Stimulated activated CD4-positive, alpha-beta T cell treated with anti-CD3 and anti-CD28 coated beads, Interleukin-4, amount 100 ng/mL, for 1 hour (primary cell): ENCODE measurements around the gene EREG.

Experiments used
- DNase-seq: peaks from one replicate; pipeline ENCODE4 v3.0.0-alpha.2; 2020

Gene EREG

DNA sequence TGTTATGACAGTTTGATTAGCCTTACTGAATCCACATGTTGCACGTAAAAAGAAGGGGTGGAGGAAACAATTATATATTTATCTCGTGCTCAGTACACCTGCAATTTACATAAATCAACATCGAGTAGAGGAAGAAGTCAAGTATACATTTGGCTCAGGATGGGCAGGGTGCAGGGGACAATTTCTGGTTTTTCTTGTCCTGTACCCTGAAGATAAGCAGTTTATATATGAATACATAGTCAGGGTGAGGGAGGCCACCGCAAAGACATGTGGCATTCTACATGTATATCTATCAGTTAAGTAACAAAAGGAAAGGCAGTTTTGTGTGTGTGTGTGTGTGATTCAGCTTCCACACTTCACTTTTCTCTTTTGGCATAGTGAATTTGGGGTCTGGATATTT lies 11.1 kb upstream of the EREG start:
- DNase-seq: no peak

DNA sequence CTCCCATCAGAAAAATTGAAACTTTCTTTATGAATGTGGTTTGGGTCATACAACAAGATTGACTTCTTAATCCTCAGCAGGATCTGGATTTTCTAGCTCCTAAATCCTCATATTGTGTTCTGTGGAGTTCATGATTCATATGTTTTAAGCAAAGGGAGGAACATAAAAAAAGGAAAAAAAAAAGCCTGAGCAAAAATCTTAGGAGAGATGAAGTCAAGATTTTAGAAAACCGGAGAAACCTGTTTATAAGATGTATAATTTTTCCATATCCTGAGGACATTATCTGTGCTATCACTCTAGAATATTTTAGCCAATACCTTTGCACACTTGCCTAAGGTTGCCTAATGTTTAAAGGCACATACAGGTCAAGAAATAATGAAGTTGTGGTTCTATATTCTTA lies 7.0 kb upstream of the EREG start:
- no peak for DNase-seq

DNA sequence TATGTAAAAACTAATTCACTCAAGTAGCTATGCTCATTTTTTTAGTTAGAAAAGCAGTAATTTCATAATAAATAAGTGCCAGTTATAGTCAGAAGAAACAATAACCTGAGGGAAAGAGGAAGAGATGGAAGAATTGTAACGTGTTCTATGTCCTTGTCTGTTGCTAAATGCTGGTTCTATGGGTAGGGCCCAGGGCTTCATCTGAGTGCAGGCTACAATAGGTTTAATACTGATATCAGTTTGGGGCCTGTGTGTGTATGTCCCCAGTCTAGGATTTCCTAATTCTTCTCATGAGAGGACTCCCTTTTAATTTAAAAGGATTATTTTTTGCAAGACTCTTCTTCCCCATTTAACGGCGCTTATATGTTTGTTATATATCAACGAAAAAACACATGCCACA lies 3.3 kb upstream of the EREG start:
- no peak for DNase-seq

DNA sequence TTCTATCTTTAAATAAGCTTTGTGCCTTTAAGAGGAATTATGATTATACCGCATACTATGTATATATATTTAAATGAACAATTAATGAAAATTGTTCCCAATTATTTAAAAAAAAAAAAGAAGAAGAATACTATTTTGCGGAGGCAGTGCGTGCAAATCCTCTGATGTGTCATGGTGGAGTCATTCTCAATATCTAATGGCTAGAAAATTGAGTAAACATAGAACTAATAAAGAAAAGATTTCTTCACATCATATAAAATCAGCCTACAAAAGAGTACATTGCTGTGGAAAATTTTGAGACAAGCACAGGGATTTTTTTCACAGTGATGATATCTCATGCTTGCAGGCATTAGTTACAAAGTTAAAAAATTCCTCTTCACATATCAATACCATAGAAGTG lies 2.6 kb upstream of the EREG start:
- DNase-seq: no peak

GRCh38 chr4:74364256-74364651 lies 691 bp upstream of the EREG start:
- no peak for DNase-seq

DNA sequence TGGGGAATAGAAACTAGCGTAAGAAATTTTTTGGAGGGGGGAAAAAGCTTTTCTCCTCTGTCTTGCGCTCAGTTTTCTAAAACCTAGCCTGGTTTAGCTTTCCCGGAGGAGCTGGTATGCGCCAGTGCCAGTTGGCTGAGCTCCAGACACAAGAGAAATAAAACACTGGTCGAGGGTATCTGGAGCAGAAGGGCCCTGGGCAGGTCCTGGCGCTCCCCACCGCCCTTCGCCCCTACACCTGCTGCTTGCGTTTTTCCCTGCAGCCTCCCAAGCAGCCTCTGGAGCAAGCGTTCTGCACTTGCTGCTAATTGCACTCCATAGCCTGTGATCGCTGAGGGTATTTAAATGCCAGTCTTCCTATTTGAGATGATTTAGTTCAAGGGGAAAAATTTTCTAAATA lies 816 bp downstream of the EREG start:
- no peak for DNase-seq

DNA sequence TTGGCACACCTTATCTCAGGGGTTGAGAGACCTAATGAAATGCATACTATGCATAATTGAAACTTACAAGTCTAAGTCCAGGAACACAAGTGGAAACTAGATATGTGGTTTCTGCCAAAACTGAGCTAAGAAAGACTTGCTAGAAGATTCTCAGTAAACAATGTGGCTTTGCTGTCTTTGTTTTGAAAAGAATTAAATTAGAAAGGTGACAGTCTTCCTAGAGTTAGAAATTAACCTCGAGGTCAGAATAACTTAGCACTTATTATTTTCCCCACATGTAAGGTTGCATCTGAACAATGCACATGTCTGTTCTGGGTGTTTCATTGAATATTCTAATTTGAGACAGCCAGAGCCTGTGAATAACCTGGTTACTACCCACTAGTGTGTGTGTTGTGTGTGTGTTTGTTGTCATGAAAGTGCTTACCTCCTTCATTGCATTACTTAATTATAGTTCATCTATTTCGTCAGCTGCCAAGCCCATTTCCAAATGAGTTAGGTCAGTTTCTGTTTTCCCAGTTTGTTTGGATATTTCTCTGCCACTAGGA lies 1.5 kb downstream of the EREG start:
- DNase-seq: no peak

- DNase-seq: no peak
These were observed 2.8 kb downstream of the EREG start for GRCh38 chr4:74367656-74368290.

DNA sequence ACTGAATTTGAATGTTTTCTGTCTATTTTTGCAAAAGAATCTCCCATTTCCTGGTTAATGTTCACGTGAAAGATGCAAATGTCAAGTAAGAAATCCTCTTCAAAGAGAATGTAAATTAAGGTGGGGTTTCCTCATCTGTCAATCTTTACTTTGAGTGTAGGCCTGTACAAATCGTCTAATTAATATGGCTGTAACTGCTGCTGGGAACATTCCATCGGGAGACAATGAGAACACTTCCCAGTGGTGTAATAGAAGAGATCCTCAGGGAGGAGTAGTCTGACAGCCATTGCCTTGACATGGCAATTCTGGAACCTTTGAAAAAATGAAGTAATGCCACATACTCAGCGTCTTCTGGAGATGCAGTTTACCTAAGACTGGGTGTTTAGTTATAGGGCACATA lies 3.7 kb downstream of the EREG start:
- DNase-seq: no peak

- no peak for DNase-seq
These were observed 4.9 kb downstream of the EREG start for GRCh38 chr4:74369855-74370254.

GRCh38 chr4:74370912-74371311 lies 6.0 kb downstream of the EREG start:
- no peak for DNase-seq

GRCh38 chr4:74374128-74374527 lies 9.2 kb downstream of the EREG start:
- no peak for DNase-seq

- DNase-seq: no peak
These were observed 9.8 kb downstream of the EREG start for GRCh38 chr4:74374561-74375327.

DNA sequence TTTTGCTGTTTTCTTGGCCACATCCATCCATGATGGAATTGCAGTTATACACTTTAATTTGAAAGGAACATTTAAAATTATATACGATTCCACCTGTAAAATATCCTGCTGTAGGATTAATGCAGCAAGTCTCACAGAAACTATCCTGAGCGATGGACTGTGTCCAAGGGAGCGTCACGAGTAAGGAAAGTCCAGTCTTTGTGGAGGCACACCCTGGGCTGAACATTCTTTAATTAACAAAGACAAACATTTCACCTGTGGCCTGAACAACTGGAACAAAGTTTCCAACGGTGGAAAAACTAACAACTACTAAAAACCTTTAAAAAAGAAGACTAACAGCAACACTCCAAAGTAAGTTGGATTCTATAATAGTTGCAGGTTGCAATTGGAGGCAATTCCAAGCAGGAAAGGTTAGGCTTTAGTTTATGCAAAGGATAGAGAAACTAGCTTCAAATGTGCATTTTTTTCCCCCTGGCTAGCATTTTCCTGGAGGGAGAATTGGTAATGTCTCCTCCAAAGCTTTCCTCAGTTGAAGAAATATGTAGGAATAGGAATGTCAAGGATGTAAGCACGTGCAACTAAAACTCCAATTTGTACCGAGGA lies 11.0 kb downstream of the EREG start:
- DNase-seq: no peak

DNA sequence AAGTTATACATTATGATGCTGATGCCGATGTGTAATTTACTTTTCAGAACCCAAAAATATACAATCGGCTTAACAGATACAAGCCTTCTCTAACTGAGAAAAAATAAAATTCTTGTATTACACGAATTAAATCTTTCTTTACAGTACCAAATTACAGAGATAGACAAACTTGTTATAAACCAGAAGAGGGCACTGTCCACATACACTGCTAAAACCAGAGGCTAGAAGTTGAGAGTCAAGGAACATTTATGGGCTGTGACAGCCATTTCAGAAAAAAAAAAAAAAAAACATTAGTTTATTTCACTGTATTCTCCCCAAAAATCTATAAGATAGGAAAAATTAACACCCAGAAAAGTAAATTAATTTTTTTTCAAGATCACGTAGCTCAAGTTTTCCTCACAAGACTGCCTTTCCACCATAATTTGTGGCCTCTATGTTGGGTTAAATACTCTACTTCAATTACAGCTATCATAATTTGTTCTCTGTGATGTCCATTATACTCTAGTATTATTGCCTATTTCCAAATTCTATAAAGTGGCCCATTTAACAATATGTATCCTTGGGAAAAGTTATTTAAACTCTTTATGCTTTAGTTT lies 12.0 kb downstream of the EREG start:
- no peak for DNase-seq

DNA sequence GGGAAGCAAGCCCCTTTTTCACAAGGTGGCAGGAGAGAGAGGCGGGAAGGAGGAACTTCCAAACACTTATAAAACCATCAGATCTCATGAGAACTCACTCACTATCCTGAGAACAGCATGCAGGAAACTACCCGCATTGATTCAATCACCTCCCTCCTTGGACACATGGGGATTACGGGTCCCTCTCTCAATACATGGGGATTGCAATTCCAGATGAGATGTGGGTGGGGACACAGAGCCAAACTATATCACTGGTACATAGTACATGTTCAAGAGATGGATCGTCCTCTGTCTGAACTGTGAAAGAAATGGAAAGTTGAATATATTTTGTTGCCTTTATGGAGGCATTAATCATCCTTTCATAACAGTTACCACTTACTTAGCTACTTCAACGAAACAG lies 12.8 kb downstream of the EREG start:
- no peak for DNase-seq

DNA sequence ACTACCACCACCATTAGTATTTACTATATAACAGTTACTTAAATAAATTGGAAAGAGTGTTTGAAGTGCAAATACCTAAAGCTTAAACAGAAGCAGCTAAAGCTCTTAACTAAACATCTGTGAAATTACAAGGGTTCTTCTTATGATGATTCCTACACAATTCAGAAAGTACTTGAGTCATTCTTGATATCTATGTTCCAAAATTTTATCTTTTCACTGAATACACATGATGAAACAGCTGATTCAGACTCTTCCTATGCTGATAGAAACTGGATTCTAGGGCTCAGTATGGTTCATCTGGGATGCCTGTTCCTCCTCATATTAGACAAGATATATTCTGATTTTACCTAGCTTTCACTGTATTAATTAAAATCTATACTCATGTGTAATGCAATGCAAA lies 13.6 kb downstream of the EREG start:
- no peak for DNase-seq

- no peak for DNase-seq
These were observed 15.0 kb downstream of the EREG start for GRCh38 chr4:74379912-74380311.

DNA sequence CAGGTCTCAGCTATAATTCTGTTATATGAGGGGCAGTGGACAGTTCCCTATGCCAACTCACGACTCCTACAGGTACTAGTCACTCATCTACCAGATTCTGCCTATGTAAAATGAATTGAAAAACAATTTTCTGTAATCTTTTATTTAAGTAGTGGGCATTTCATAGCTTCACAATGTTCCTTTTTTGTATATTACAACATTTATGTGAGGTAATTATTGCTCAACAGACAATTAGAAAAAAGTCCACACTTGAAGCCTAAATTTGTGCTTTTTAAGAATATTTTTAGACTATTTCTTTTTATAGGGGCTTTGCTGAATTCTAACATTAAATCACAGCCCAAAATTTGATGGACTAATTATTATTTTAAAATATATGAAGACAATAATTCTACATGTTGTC lies 20.4 kb downstream of the EREG start:
- DNase-seq: no peak

GRCh38 chr4:74386159-74386558 lies 21.2 kb downstream of the EREG start:
- no peak for DNase-seq

GRCh38 chr4:74387790-74388189 lies 22.8 kb downstream of the EREG start:
- DNase-seq: no peak

- no peak for DNase-seq
These were observed 24.5 kb downstream of the EREG start for GRCh38 chr4:74389494-74389893.

GRCh38 chr4:74390677-74391076 lies 25.7 kb downstream of the EREG start:
- no peak for DNase-seq

DNA sequence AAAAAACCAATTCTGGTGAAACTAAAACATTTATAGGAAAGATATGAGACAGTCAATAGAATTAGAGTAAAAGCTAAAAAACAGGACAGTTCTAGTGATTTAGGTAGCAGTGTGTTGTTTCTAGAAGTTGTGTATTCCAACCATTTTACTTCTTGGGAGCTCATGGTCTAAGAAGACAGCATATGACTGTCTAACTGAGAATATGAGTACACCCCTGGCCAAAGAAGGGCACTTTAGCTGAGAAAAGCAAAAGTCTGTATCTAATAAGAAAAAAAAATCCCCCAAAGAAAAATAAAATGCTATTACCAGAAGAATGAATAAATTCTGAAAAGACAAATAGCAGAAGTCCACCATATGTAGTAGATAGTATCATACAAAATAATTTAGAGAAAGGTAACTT lies 26.4 kb downstream of the EREG start:
- DNase-seq: no peak
